Measurements from ENCODE around the gene RAB3C.

Gene RAB3C

DNA sequence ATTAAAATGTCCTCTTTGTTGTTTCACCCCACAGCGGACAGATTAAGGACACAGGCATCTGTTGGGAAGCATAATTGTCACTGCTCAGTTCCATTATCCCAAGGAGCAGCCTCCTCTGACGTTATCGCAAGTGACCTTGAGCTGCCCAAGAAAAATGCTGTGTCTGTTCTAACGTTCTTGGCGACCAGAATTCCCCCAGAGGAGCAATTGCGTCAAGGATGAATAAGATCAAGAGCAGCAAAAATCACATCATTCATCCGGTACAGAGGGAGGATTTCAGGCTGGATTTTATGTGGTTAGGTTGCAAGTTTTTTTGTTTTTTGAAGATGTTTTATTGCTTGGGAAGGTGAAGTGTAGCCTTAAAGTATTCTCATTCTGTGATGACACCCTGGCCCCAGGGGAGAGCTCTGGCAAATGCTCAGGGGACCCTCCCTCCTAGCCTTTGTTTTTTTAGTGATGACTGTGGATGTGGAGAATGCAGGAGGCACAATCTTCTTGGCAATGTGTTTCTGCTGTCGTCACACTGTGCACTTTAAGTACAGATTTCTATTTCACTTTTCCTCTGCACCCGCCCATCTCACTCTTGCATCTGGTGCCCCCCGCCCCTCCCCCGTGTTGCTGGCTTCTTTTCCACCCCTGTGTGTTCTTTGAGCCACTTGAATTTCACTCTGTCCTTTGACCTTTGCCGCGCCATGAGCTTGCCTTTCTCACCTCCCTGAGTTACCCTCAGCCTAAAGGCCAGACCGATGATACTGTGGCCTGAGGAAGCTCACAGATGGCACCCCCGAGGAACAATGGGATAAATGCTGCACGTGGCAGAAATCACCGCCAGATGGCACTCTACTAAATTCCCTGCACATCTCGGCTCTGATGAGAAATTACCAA lies 308.5 kb downstream of the RAB3C start:
- DNase-seq: peak; percentile 63

GRCh38 chr5:58891971-58892343 lies 309.1 kb downstream of the RAB3C start:
- DNase-seq: no peak

DNA sequence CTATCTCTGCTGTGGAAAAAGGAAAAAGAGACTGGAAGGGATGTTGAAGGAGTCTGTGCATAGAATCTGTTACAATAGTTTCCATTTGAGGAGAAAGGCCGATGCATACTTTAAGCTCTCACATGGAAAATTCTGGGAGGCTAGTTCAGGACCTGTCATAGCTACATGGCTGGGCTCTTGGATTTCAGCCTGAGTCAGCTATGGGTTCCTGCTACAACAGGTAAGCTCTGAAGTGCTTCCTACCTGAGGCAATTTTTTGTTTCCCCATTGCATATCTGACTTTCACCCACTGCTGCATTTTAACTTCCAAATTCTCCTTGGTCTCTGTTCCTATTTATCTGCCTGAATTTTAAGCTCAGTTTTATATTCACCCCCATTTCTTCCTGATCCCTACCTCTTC lies 310.7 kb downstream of the RAB3C start:
- DNase-seq: no peak

DNA sequence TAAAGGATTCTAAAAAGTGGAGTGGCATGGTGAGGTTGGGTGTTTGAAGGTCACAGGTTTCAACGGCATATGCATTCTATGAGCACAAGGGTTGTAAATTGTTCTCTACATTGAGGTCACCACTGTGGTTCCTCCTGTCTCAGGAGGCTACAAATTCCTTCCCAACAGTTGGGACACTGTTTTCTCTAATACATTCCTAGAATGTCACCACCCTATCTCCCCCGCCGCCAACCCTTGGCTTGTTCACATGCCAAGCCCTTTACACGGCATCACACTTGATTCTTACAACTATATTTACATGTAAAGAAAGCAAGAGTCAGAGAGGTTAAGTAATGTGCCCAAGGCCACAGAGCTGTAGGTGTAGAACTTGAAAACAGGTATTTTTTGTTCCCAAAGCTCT lies 315.1 kb downstream of the RAB3C start:
- DNase-seq: no peak

DNA sequence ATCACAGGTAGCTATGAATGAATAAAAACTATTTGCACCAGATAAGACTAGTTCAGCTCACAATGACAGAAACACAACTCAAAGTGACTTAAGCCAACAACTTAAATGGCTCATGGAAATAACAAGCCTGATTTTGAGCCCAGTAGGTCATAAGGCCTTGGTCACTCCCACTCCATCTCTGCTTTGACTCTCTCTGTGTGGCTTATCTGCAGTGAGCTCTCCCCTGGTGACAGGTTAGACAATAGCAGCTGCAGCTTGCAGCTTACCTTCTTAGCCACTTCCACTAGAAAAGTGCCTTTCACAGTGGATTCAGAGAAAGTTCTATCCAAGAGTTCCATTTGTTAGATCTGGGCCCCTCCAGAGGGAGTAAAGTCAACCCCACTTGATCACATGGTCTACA lies 315.7 kb downstream of the RAB3C start:
- DNase-seq: no peak

DNA sequence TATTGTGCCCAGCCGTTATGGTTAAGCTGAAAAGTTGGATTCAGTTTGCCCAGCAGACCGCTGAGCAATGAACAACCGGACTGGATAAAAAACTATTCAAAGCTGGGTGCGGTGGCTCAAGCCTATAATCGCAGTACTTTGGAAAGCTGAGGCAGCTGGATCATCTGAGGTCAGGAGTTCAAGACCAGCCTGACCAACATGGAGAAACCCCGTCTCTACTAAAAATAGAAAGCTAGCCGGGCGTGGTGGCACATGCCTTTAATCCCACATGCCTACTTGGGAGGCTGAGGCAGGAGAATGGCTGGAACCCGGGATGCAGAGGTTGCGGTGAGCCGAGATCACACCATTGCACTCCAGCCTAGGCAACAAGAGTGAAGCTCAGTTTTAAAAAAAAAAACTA lies 318.4 kb downstream of the RAB3C start:
- DNase-seq: no peak

DNA sequence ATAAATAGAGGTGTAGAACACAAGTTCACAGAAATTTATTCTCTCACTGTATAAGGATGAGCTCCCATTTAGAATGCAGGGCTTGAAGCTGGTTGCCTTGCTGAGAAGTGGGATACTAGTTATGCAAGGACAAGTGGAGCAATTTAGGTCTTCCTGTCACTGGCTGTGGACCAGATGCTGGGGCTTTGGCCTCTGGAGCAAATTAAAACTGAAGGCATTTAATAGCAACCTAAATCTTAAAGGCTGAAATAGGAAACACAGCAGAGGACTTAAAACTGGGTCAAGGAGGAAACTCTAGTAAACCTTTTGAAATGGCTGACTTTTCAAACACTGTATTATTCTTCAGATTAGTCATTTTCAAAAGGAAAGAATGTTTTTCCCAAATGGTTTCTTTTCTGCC lies 319.4 kb downstream of the RAB3C start:
- no peak for DNase-seq

- DNase-seq: no peak
Observed at GRCh38 chr5:58902765-58903164, 319.9 kb downstream of the RAB3C start.

DNA sequence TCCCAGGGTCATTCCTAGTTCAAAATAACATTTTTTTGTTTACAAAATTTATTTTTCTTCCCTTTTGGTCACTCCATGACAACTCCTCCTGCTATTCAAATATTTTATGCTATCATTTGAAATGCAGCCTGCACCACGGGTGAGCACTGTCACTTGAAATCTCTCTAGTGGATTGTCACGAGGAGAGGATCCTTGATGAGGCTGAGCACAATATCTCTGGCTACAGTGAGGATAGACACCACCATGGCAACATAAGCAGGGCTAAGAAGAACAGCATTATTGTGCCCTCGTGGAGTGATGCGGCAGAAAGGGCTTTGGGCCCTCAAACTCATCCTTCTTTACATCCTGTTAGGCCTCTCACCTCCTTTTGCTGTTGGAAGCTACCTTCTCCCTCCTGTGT lies 321.9 kb downstream of the RAB3C start:
- DNase-seq: no peak

DNA sequence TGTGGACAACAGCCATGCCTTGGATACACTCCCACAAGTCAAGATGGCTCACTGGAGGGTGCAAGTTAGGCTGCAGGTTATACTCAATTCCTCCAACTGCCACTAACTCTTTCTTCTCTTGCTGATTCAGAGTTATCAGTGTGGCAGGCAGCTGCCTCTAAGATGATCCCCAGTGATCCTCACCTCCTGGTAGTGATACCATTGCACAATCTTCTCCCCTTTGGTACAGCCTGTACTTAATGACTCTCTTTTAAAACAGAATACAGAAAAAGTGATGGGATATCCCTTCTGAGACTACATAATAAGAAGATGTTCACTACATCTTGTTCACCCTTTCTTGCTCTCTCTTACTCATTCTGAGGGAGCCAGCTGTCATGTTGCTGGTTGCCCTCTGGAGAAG lies 323.1 kb downstream of the RAB3C start:
- DNase-seq: no peak

Data from activated naive CD4-positive, alpha-beta T cell treated with Interleukin-2 at 50 U/mL for 16 hours (primary cell).